ENCODE results near the gene SLC13A3. TPM values are rescaled to one million over a fixed set of nuclear protein-coding genes. Genes with fewer than 3 reads are reported as not detected.

The SLC13A3 gene
- total and polyA plus RNA-seq, 9 donors, result 0.36 to 7.1 (median 4.6) TPM

GRCh38 chr20:46649650-46649949 lies 1.7 kb downstream of the SLC13A3 start:
- WGBS, 3 donors, result 45 to 55% (median 49%) methylated on average over 3 of the region's 3 CpGs
- no peak overlapping the region for H3K4me3 ChIP-seq
- intact Hi-C loops (cut with DNase I), result no loop called here

DNA sequence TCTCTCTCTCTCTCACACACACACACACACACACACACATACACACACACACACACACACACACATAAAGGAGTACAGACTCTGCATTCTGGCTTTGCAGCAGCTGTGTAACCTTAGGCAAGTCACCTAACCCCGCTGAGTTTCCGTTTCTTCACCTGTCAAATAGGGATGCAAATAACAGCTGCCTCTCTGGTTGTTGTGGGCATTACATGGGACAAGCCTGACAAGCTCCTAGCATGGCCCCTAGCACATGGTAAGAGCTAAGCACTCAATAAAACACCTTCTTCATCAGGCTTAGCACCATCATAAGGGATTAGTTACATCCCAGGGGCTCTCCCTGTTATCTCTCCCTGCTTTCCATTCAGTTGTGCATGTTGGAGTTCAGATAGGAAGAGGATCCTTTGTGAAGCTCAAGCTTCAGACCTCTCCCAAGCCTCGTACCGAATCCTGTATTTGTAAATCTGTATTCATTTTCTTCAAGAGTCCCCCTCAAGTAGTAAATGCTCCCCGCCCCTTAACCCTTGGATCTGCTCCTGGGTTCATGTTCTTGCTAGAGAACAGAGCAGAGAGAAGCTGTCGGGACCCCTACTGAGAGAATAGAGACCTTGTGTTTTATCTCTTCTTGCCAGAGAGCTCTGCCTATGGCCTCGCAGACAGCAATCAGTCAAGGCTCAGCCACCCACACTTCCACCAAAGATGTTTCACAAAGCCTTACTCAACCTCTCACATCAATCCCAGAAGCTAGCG lies 2.2 kb downstream of the SLC13A3 start:
- Histone ChIP-seq H3K27ac (no peak overlapping the region), H3K4me1 (ENCODE audit: insufficient read depth) (peaks cover 4% of the 10 kb centered on the region), H3K4me3 (no peak overlapping the region), H3K27me3 (no peaks in the 10 kb centered on the region), H3K36me3 (no peaks in the 10 kb centered on the region), H3K9me3 (no peaks in the 10 kb centered on the region)
- intact Hi-C loops (cut with DNase I), result no loop called here
- no peak for DNase-seq
- TF ChIP-seq EP300 (IDR thresholded peaks at IDR 0.05) (no peak), POLR2A (IDR thresholded peaks at IDR 0.05) (no peak)
- TF ChIP-seq, protein P1, sequence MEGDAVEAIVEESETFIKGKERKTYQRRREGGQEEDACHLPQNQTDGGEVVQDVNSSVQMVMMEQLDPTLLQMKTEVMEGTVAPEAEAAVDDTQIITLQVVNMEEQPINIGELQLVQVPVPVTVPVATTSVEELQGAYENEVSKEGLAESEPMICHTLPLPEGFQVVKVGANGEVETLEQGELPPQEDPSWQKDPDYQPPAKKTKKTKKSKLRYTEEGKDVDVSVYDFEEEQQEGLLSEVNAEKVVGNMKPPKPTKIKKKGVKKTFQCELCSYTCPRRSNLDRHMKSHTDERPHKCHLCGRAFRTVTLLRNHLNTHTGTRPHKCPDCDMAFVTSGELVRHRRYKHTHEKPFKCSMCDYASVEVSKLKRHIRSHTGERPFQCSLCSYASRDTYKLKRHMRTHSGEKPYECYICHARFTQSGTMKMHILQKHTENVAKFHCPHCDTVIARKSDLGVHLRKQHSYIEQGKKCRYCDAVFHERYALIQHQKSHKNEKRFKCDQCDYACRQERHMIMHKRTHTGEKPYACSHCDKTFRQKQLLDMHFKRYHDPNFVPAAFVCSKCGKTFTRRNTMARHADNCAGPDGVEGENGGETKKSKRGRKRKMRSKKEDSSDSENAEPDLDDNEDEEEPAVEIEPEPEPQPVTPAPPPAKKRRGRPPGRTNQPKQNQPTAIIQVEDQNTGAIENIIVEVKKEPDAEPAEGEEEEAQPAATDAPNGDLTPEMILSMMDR (IDR thresholded peaks at IDR 0.05), result no peak
- 68 to 75% (median 69%) methylated on average over 8 of the region's 8 CpGs for whole genome bisulfite sequencing, 3 donors

More at GRCh38 chr20:46649650-46649949, 1.7 kb downstream of the SLC13A3 start:
- Histone ChIP-seq H3K36me3 (no peaks in the 10 kb centered on the region), H3K27ac (no peak overlapping the region), H3K4me1 (ENCODE audit: insufficient read depth) (peaks cover 4% of the 10 kb centered on the region), H3K9me3 (no peaks in the 10 kb centered on the region), H3K27me3 (no peaks in the 10 kb centered on the region)
- TF ChIP-seq POLR2A (IDR thresholded peaks at IDR 0.05) (no peak), EP300 (IDR thresholded peaks at IDR 0.05) (no peak)
- TF ChIP-seq, protein P1 (IDR thresholded peaks at IDR 0.05), result no peak
- no peak for DNase-seq

DNA sequence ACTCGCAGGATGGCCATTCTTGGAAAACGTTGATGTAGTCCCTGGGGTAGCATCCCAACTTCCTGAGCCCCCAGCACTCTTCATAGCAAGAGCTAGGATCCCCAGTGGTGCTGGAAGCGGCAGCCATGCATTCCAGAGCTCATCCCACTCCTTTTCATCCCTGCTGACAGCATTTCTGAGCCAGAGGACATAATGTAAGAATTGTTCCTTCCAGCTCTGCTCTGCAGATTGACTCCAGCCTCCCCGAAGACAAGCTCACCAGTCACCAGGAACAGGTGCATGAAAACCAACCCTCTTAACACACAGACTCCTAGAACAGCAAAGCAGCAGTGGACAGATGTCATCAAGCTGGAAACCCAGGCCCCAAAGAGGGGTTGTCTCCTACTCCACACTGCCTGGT lies 3.8 kb downstream of the SLC13A3 start:
- TF ChIP-seq POLR2A (IDR thresholded peaks at IDR 0.05) (no peak), EP300 (IDR thresholded peaks at IDR 0.05) (no peak)
- 36 to 55% (median 36%) methylated on average over 4 of the region's 4 CpGs for WGBS, 3 donors
- Histone ChIP-seq H3K4me1 (ENCODE audit: insufficient read depth) (peaks cover 4% of the 10 kb centered on the region), H3K27me3 (no peaks in the 10 kb centered on the region), H3K36me3 (no peaks in the 10 kb centered on the region), H3K9me3 (no peaks in the 10 kb centered on the region), H3K4me3 (no peak overlapping the region), H3K27ac (no peak overlapping the region)
- no peak for DNase-seq
- intact Hi-C loops (cut with DNase I), result no loop called here

DNA sequence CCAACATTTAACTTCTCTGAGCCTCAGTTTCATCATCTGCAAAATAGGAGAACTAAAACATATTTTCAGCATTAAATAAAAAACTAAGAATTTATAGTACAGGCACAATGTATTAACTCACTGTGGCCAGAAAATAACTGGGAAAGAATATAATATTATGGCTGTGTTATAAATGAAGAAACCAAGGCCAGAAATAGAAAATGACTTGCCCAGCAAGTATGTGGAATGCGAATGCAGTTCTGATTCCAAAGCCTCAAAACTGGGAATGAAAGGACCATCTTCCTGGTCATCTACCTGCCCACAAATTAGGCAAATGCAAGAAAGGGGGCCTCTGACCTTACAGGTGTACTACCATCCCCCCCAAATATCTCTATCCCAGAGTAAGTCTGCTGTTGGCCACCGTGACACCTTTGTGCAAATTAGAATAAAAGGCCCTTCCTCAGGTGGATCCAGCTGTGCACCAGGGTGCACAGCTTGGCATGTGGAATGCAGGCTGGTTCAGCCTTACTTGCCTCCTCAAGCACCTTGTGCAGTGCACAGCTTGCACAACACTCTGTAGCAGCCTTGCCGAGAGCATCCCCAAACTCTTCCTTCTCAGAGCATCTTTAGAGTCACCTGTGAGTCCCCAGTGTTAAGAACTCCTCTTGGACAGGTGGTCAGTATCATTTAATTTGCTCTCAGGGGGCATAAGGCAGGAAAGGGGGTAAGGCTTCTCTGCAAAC lies 4.4 kb downstream of the SLC13A3 start:
- no peaks in the 10 kb centered on the region for H3K36me3 ChIP-seq
- 85 to 87% (median 86%) methylated on average over 3 of the region's 3 CpGs for WGBS, 3 donors
- DNase-seq, result no peak
- intact Hi-C loops (cut with DNase I), result no loop called here
- H3K4me3 ChIP-seq, result no peak overlapping the region
- TF ChIP-seq EP300 (IDR thresholded peaks at IDR 0.05) (no peak), POLR2A (IDR thresholded peaks at IDR 0.05) (no peak)
- TF ChIP-seq, protein P1 (IDR thresholded peaks at IDR 0.05), result no peak
- H3K27me3 ChIP-seq, result no peaks in the 10 kb centered on the region
- H3K4me1 ChIP-seq (ENCODE audit: insufficient read depth), result peaks cover 4% of the 10 kb centered on the region
- H3K27ac ChIP-seq, result no peak overlapping the region
- H3K9me3 ChIP-seq, result no peaks in the 10 kb centered on the region

DNA sequence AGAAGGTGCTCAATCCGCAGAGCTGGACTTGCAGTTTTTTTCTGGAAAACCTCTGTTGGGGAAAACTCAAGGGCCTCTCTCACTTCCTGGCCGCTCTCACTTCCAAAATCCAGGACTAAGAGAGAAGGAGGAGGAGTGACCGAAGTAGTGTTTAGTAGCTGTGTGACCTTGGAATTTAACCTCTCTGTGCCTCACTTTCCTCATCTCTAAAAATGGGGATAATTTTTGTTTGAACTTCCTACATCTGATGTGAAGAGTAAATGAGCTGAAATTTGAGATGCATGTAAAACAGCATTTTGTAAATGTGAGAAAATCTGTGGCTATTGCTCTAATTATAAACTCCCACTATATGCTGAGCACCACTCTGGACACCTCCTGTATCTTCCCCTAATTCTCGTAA lies 5.1 kb downstream of the SLC13A3 start:
- no peaks in the 10 kb centered on the region for H3K36me3 ChIP-seq
- TF ChIP-seq EP300 (IDR thresholded peaks at IDR 0.05) (no peak), POLR2A (IDR thresholded peaks at IDR 0.05) (no peak)
- TF ChIP-seq, protein P1 (IDR thresholded peaks at IDR 0.05), result no peak
- H3K4me3 ChIP-seq, result no peak overlapping the region
- intact Hi-C loops (cut with DNase I), result no loop called here
- WGBS, 3 donors, result 33 to 46% (median 42%) methylated on average over 4 of the region's 4 CpGs
- DNase-seq, result no peak
- H3K9me3 ChIP-seq, result no peaks in the 10 kb centered on the region
- H3K4me1 ChIP-seq (ENCODE audit: insufficient read depth), result no peaks in the 10 kb centered on the region
- no peak overlapping the region for H3K27ac ChIP-seq
- H3K27me3 ChIP-seq, result no peaks in the 10 kb centered on the region

Measured in ovary (tissue), 9 donors.